Myocyte (in vitro differentiated cells): Measurements from ENCODE around the gene PRSS36. TPM values are rescaled to one million over a fixed set of nuclear protein-coding genes. Genes with fewer than 3 reads are reported as not detected.
"Not testable (repeated sequence)": the region's sequence is repeated elsewhere in the genome, so short reads cannot be mapped to it uniquely, and the experiment has no call there.

Source experiments
- DNase-seq: peaks from one replicate; pipeline ENCODE4 v3.0.0-alpha.2; 2012; ENCODE audit warnings: low read depth
- polyA plus RNA-seq: library from polyadenylated mRNA; unstranded; fragments of >200 nt; gene quantifications from one replicate; pipeline ENCODE4 v1.2.1, GENCODE V29; 2012; ENCODE audit warnings: missing spikeins
- total RNA-seq: library from RNA; depleted of rRNA; stranded (reverse); fragments of >200 nt; gene quantifications from 2 replicates; pipeline ENCODE4 v1.2.3, GENCODE V29; 2014

The PRSS36 gene
- 0.51 and 1.6 TPM in 2 replicates for total RNA-seq
- 0.35 TPM for polyA plus RNA-seq

GRCh38 chr16:31149894-31150890 is at the start of gene PRSS36:
TSS of gene PRSS36 (minus strand) at chr16:31150066. CDS start at chr16:31150035, 31 bp downstream.
- no peak for DNase-seq

GRCh38 chr16:31199430-31200041 is 49.7 kb upstream of the PRSS36 start:
- DNase-seq: no peak

GRCh38 chr16:31198207-31198882 is 48.5 kb upstream of the PRSS36 start:
- DNase-seq: no peak

- DNase-seq: no peak
These were observed 46.6 kb upstream of the PRSS36 start for GRCh38 chr16:31196324-31197088.

GRCh38 chr16:31195861-31196260 is 46.0 kb upstream of the PRSS36 start:
- not testable (repeated sequence) for DNase-seq

GRCh38 chr16:31194898-31195297 is 45.0 kb upstream of the PRSS36 start:
- no peak for DNase-seq

GRCh38 chr16:31193874-31194273 is 44.0 kb upstream of the PRSS36 start:
- DNase-seq: no peak

- DNase-seq: no peak
These were observed 43.2 kb upstream of the PRSS36 start for GRCh38 chr16:31192856-31193642.

- no peak for DNase-seq
These were observed 42.0 kb upstream of the PRSS36 start for GRCh38 chr16:31191697-31192428.

- DNase-seq: no peak
These were observed 41.1 kb upstream of the PRSS36 start for GRCh38 chr16:31190818-31191444.

- no peak for DNase-seq
These were observed 40.2 kb upstream of the PRSS36 start for GRCh38 chr16:31190061-31190460.

GRCh38 chr16:31189412-31189778 is 39.5 kb upstream of the PRSS36 start:
- no peak for DNase-seq

GRCh38 chr16:31188450-31189411 is 38.9 kb upstream of the PRSS36 start:
- no peak for DNase-seq

- no peak for DNase-seq
These were observed 37.9 kb upstream of the PRSS36 start for GRCh38 chr16:31187808-31188189.

GRCh38 chr16:31186930-31187807 is 37.3 kb upstream of the PRSS36 start:
- no peak for DNase-seq

GRCh38 chr16:31186176-31186575 is 36.3 kb upstream of the PRSS36 start:
- no peak for DNase-seq

GRCh38 chr16:31185339-31185738 is 35.5 kb upstream of the PRSS36 start:
- DNase-seq: no peak
